Loucy (cell line): ENCODE results near the gene MTR.

Experiments
- EZH2phosphoT487 ChIP-seq: fragments of 200-600 bp; IDR thresholded peaks from 2 replicates; pipeline ENCODE4 v1.6.1; 2018; ENCODE audit warnings: antibody characterized with exemption, mild to moderate bottlenecking, moderate library complexity, borderline replicate concordance
- TF ChIP-seq, protein P1 (sequence below): fragments of 200-600 bp; sonication (generic); conservative IDR thresholded peaks from 2 replicates; pipeline ENCODE4 v1.5.1; 2014; ENCODE audit warnings: mild to moderate bottlenecking, antibody characterized with exemption, low read length

DNA sequence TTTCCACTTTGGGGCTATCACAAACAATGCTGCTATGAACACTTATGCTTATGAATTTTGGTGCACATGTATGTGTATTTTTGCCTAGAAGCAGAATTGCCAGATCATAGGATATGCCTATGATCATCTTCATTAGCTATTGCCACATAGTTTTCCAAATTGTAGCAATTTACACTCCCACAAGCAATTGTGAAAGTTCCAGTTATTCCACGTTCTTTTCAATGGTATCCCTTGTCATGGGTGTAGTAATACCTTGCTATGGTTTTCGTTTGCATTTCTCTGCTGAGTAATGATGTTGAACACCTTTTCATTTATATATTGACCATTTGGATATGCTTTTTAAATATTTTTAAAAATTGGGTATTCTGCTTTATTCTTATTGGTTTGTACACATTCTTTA lies 82.6 kb downstream of the MTR start:
- TF ChIP-seq, protein P1, sequence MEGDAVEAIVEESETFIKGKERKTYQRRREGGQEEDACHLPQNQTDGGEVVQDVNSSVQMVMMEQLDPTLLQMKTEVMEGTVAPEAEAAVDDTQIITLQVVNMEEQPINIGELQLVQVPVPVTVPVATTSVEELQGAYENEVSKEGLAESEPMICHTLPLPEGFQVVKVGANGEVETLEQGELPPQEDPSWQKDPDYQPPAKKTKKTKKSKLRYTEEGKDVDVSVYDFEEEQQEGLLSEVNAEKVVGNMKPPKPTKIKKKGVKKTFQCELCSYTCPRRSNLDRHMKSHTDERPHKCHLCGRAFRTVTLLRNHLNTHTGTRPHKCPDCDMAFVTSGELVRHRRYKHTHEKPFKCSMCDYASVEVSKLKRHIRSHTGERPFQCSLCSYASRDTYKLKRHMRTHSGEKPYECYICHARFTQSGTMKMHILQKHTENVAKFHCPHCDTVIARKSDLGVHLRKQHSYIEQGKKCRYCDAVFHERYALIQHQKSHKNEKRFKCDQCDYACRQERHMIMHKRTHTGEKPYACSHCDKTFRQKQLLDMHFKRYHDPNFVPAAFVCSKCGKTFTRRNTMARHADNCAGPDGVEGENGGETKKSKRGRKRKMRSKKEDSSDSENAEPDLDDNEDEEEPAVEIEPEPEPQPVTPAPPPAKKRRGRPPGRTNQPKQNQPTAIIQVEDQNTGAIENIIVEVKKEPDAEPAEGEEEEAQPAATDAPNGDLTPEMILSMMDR, result no peak
- no peak for TF ChIP-seq EZH2phosphoT487
